ENCODE results near the gene LRRC59.
A peak's percentile ranks its signal among the peaks of the same experiment; 100 is the strongest.

Gene LRRC59

GRCh38 chr17:50388728-50389127 lies 8.6 kb downstream of the LRRC59 start:
- Mint-ChIP-seq H3K4me3 (no peak overlapping the region), H3K36me3 (ENCODE audit: insufficient read depth) (peaks cover 94% of the 10 kb centered on the region), H3K4me1 (ENCODE audit: low read depth in 2 of 2) (peaks cover 12 to 14% of the 10 kb centered on the region in 2 donors), H3K9me3 (no peaks in the 10 kb centered on the region), H3K27me3 (no peaks in the 10 kb centered on the region), H3K27ac (no peak overlapping the region)
- DNase-seq (no peak), ATAC-seq (replicated peaks) (no peak)

DNA sequence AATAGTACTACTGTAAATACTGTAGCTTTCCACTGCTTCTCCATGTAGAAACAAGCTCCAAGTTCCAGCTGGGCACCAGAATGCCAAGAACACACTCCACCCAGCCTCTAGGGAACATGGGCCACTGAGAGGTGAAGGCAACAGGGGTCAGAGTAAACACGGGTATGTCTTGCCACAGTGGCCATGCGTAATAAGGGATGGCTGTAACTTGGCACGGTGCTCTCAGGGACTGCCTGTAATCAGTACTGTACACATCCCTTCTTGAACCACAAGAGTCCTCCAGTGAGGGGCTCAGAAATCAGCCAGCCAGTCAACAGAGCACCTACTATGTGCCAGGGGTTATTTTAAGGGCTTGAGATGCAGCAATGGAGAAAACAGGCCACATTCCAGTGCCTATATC lies 10.8 kb downstream of the LRRC59 start:
- Mint-ChIP-seq H3K9me3 (no peaks in the 10 kb centered on the region), H3K36me3 (ENCODE audit: insufficient read depth) (peaks cover 95% of the 10 kb centered on the region), H3K4me1 (ENCODE audit: low read depth in 2 of 2) (peaks cover 7 to 10% of the 10 kb centered on the region in 2 donors), H3K27me3 (no peaks in the 10 kb centered on the region), H3K27ac (no peak overlapping the region), H3K4me3 (no peak overlapping the region)
- DNase-seq = no peak
- ATAC-seq (replicated peaks) = no peak

GRCh38 chr17:50382931-50383330 lies 14.4 kb downstream of the LRRC59 start:
- H3K36me3 Mint-ChIP-seq (ENCODE audit: insufficient read depth) = peaks cover 68% of the 10 kb centered on the region
- DNase-seq (no peak), ATAC-seq (replicated peaks) (no peak)
- no peak overlapping the region for H3K27ac Mint-ChIP-seq
- H3K9me3 Mint-ChIP-seq = no peaks in the 10 kb centered on the region
- H3K27me3 Mint-ChIP-seq = no peaks in the 10 kb centered on the region
- no peak overlapping the region for H3K4me3 Mint-ChIP-seq
- peaks cover 5 to 9% of the 10 kb centered on the region in 2 donors for H3K4me1 Mint-ChIP-seq (ENCODE audit: low read depth in 2 of 2)

DNA sequence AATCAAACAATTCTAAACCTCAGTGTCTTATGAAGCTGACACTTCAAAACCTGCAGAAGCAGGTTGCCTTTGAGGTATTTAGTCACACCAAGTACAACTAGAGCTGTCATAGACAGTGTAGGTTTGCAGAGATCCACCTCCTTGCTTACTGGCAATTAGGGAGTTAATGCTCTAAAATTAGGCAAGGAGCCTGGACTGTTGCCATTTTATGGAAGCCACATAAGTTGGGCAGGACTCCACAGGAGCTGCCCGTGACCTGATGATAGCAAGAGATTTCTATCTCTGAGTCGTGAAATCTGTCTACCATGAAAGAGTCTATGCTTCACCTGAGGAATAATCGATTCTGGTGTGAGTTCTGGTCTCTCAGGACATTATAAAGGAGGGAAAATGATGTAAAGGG lies 15.4 kb downstream of the LRRC59 start:
- Mint-ChIP-seq H3K27me3 (no peaks in the 10 kb centered on the region), H3K9me3 (no peaks in the 10 kb centered on the region), H3K4me1 (ENCODE audit: low read depth in 2 of 2) (peaks cover 0 to 8% of the 10 kb centered on the region in 2 donors), H3K27ac (no peak overlapping the region), H3K36me3 (ENCODE audit: insufficient read depth) (peaks cover 60% of the 10 kb centered on the region), H3K4me3 (no peak overlapping the region)
- DNase-seq (no peak), ATAC-seq (replicated peaks) (no peak)

DNA sequence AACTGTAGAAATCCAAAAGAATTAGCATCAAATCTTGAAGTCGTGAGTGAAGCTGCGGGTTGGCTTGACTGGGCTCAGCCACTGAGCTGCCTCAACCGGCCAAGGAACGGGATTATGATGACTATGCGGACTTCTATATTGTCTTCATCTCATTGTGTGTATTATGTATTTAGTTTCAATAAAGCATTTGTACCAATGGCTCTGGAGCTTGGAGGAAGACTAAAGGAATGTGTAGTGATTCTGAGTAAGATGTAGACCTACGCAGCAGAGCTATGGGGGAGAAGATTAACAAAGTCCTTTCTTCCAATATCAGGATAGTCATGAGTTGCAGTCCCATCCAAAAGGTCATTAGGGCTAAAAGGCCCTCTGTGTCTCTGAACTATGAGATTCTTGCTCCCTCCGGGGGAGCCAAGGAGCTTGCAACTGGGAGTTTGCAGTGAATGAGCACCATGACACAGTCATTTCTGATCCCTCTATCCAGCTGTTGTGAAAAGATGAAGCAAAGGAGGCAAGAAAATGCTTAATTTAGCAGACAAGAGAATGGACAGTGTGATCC lies 16.0 kb downstream of the LRRC59 start:
- ATAC-seq (replicated peaks) (no peak), DNase-seq (no peak)
- H3K9me3 Mint-ChIP-seq = no peaks in the 10 kb centered on the region
- peaks cover 0 to 8% of the 10 kb centered on the region in 2 donors for H3K4me1 Mint-ChIP-seq (ENCODE audit: low read depth in 2 of 2)
- peaks cover 54% of the 10 kb centered on the region for H3K36me3 Mint-ChIP-seq (ENCODE audit: insufficient read depth)
- no peaks in the 10 kb centered on the region for H3K27me3 Mint-ChIP-seq
- no peak overlapping the region for H3K4me3 Mint-ChIP-seq
- H3K27ac Mint-ChIP-seq = no peak overlapping the region

DNA sequence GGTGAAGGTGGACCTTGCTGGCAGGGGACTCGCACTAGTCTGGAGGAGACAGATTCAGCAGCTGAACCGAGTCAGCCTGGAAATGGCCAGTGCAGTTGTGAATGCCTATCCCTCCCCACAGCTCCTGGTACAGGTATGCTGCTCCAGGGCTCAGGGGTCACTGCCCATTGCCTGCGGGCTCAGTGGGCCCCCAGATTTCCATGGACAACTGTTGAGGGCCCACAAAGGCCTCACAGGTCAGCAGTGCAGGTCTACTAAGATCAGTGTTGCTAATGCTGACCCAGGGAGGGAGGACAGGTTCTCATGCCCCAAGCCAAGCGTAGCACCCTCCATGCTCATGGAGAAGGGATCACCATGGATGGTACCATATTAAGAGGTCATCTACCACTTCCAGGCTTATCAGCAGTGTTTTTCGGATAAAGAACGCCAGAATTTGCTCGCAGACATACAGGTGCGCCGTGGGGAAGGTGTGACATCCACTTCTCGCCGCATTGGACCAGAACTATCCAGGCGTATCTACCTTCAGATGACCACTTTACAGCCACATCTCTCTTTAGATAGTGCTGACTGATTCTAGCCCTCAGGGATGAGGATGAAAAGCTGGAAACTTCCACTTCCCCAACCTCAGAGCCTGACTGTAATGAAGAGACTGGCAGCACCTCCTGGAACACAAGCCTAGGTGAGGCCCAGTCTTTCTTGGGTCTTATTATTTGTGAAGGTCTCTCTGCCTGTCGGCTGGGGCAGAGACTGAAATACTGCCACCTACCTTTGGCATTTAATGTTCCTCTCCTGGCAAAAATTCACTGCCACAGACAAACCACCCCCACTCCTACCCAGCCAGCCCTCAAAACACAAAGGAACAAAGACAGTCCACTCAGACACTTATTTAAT lies 16.7 kb downstream of the LRRC59 start:
- Mint-ChIP-seq H3K27me3 (no peaks in the 10 kb centered on the region), H3K4me1 (ENCODE audit: low read depth in 2 of 2) (peaks cover 0 to 8% of the 10 kb centered on the region in 2 donors), H3K27ac (no peak overlapping the region), H3K4me3 (no peak overlapping the region), H3K36me3 (ENCODE audit: insufficient read depth) (peaks cover 47% of the 10 kb centered on the region), H3K9me3 (no peaks in the 10 kb centered on the region)
- ATAC-seq (replicated peaks) = no peak
- DNase-seq = no peak

GRCh38 chr17:50379351-50380132 lies 17.8 kb downstream of the LRRC59 start:
- no peak for DNase-seq
- H3K4me3 Mint-ChIP-seq = no peak overlapping the region
- peaks cover 0 to 8% of the 10 kb centered on the region in 2 donors for H3K4me1 Mint-ChIP-seq (ENCODE audit: low read depth in 2 of 2)
- no peak for ATAC-seq (replicated peaks)
- peaks cover 38% of the 10 kb centered on the region for H3K36me3 Mint-ChIP-seq (ENCODE audit: insufficient read depth)
- H3K27ac Mint-ChIP-seq = no peak overlapping the region
- no peaks in the 10 kb centered on the region for H3K27me3 Mint-ChIP-seq
- H3K9me3 Mint-ChIP-seq = no peaks in the 10 kb centered on the region

GRCh38 chr17:50375858-50376538 lies 21.3 kb downstream of the LRRC59 start:
- DNase-seq = no peak
- peaks cover 23% of the 10 kb centered on the region for H3K36me3 Mint-ChIP-seq (ENCODE audit: insufficient read depth)
- H3K27ac Mint-ChIP-seq = no peak overlapping the region
- no peaks in the 10 kb centered on the region for H3K27me3 Mint-ChIP-seq
- no peak for ATAC-seq (replicated peaks)
- peaks cover 22% of the 10 kb centered on the region in 2 donors for H3K4me1 Mint-ChIP-seq (ENCODE audit: low read depth in 2 of 2)
- H3K9me3 Mint-ChIP-seq = no peaks in the 10 kb centered on the region
- no peak overlapping the region for H3K4me3 Mint-ChIP-seq

GRCh38 chr17:50373705-50374104 lies 23.6 kb downstream of the LRRC59 start:
- Mint-ChIP-seq H3K27ac (peak overlapping the region; percentile 98), H3K4me3 (peak overlapping the region; percentile 96 to 99), H3K4me1 (ENCODE audit: low read depth in 2 of 2) (peaks cover 22% of the 10 kb centered on the region in 2 donors), H3K36me3 (ENCODE audit: insufficient read depth) (peaks cover 26% of the 10 kb centered on the region), H3K27me3 (no peaks in the 10 kb centered on the region), H3K9me3 (no peaks in the 10 kb centered on the region)
- ATAC-seq (replicated peaks) (no peak), DNase-seq (no peak)

- H3K4me3 Mint-ChIP-seq = peak within 1 kb of the TSS; percentile 96 to 99
- H3K27ac Mint-ChIP-seq = peak within 1 kb of the TSS; percentile 98
- no peaks in the 10 kb centered on the region for H3K27me3 Mint-ChIP-seq
- no peaks in the 10 kb centered on the region for H3K9me3 Mint-ChIP-seq
- ATAC-seq (replicated peaks) = peak; percentile 95
- peak; percentile 76 to 90 (median 82) for DNase-seq
- peaks cover 22% of the 10 kb centered on the region in 2 donors for H3K4me1 Mint-ChIP-seq (ENCODE audit: low read depth in 2 of 2)
- H3K36me3 Mint-ChIP-seq (ENCODE audit: insufficient read depth) = peaks cover 33% of the 10 kb centered on the region
These were observed 24.4 kb downstream of the LRRC59 start, which contains the start of the genes EME1 and MRPL27 for GRCh38 chr17:50372758-50373556. EME1 (plus strand) TSS chr17:50373229; CDS start chr17:50375209, 1,980 bp downstream. MRPL27 (minus strand) TSS chr17:50373184; CDS start chr17:50373170, 14 bp downstream.

- Mint-ChIP-seq H3K4me1 (ENCODE audit: low read depth in 2 of 2) (peaks cover 22 to 24% of the 10 kb centered on the region in 2 donors), H3K36me3 (ENCODE audit: insufficient read depth) (peaks cover 37% of the 10 kb centered on the region), H3K4me3 (peak overlapping the region; percentile 96 to 99), H3K27me3 (no peaks in the 10 kb centered on the region), H3K9me3 (no peaks in the 10 kb centered on the region), H3K27ac (peak overlapping the region; percentile 98)
- DNase-seq (no peak), ATAC-seq (replicated peaks) (no peak)
These were observed 25.0 kb downstream of the LRRC59 start for GRCh38 chr17:50372222-50372757.

DNA sequence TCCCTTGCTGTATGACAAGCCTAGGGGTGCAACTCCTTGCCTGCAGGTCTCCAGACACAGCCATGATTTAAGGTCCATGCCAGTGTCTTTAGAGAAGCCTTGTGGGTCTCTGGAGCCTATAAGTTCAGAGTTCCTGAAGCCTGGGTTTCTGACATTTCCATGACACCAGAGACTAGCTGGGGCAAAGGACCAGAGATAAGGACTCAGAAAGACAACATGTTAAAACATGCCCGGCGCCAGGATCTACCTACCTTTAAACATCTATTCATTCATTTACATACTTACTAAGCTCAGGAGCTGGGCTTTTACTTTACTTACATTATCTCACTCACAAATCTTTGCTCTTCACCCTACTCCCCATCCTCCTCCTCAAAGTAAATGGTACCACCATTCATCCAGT lies 25.8 kb downstream of the LRRC59 start:
- no peak for DNase-seq
- Mint-ChIP-seq H3K4me1 (ENCODE audit: low read depth in 2 of 2) (peaks cover 22 to 24% of the 10 kb centered on the region in 2 donors), H3K4me3 (peak overlapping the region; percentile 96 to 99), H3K27me3 (no peaks in the 10 kb centered on the region), H3K36me3 (ENCODE audit: insufficient read depth) (peaks cover 37% of the 10 kb centered on the region), H3K9me3 (no peaks in the 10 kb centered on the region), H3K27ac (peak overlapping the region; percentile 38 to 98)
- ATAC-seq (replicated peaks) = no peak
